Mucosa of descending colon (tissue), 3 donors: Measurements from ENCODE around the gene BMP8A. TPM values are rescaled to one million over a fixed set of nuclear protein-coding genes. Genes with fewer than 3 reads are reported as not detected.

Experiments used
- ATAC-seq: fragments of 200-7000 bp; cut with Tn5 transposase; one replicate; pipeline ENCODE4 v1.9.1; 2020; ENCODE audit warnings: mild to moderate bottlenecking, moderate library complexity
- DNase-seq, 3 donors: peaks; one replicate each; pipeline ENCODE4 v3.0.0-alpha.2; 2020
- H3K36me3 ChIP-seq: fragments of 200-600 bp; one replicate; pipeline ENCODE4 v1.8.0; 2021; ENCODE audit warnings: low read depth, mild to moderate bottlenecking
- H3K4me1 ChIP-seq: fragments of 200-600 bp; one replicate; pipeline ENCODE4 v1.8.0; 2021; ENCODE audit warnings: low read depth, mild to moderate bottlenecking
- H3K4me3 ChIP-seq: fragments of 200-600 bp; one replicate; pipeline ENCODE4 v1.8.0; 2021; ENCODE audit warnings: mild to moderate bottlenecking
- H3K9me3 ChIP-seq: fragments of 200-600 bp; one replicate; pipeline ENCODE4 v1.8.0; 2021; ENCODE audit warnings: mild to moderate bottlenecking
- intact Hi-C, 2 donors: fragments of 100-400 bp; cut with DNase I in 1 of 2; cut with micrococcal nuclease in 1 of 2; formaldehyde crosslinking; loops; one replicate each; pipeline versions ENCODE4 v1.11.0 to v1.11.1; 2022; cut with DNase I, micrococcal nuclease
- total RNA-seq, 3 donors: library from RNA; stranded (reverse); fragmentation: NEBNext Ultra II Directional in 2 of 3; extraction: Animal tissue kit (Norgen Biotek cat#: 25700) in 2 of 3; gene quantifications; one replicate each; pipeline versions ENCODE4 v1.2.1 to v1.2.4, GENCODE V29; 2021 to 2023
- TF ChIP-seq, protein P1 (sequence below): fragments of 200-600 bp; IDR thresholded peaks from one replicate; pipeline ENCODE4 v1.8.0; 2022; ENCODE audit warnings: antibody characterized with exemption, mild to moderate bottlenecking
- donor health status: DM: no; HTN: no; CAD: no; lungs with moderate emphysema.
- donor health status: DM: no; HTN: no; CAD: no.
- donor health status: DM: no; HTN: yes; CAD: no.

The BMP8A gene
- total RNA-seq, 3 donors from 2014 or later: 6.5 to 9.2 (median 8.2) TPM

DNA sequence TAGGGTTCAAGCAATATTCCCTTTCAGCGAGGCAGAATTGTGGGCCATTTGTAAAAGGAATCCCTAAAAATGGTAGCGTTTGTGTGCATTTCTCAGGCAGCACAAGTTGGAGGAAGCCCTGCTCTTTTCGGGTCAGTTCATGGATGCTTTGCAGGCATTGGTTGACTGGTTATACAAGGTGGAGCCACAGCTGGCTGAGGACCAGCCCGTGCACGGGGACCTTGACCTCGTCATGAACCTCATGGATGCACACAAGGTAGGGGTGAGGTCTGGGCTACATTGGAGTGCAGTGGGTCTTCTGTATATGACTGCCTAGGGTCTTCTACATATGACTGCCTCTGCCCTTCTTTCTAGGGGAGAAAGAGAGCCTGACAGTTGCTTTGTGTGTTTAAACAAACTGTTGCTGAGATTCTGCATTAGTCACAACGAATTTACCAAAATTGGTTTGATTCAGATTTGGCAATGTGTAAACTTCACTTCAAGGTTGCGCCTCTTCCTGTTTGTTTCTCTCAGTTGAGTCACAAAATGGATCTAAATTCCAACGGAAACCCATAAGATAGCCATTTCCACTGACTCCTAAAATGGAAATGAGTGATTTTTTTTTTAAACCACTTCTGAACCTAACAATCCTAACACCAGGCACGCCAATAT, 40.4 kb upstream of the BMP8A start:
- Histone ChIP-seq H3K9me3 (no peaks in the 10 kb centered on the region), H3K4me1 (no peaks in the 10 kb centered on the region), H3K36me3 (peaks cover 8% of the 10 kb centered on the region), H3K4me3 (no peak overlapping the region)
- intact Hi-C loops: no loop called here
- TF ChIP-seq, protein P1, sequence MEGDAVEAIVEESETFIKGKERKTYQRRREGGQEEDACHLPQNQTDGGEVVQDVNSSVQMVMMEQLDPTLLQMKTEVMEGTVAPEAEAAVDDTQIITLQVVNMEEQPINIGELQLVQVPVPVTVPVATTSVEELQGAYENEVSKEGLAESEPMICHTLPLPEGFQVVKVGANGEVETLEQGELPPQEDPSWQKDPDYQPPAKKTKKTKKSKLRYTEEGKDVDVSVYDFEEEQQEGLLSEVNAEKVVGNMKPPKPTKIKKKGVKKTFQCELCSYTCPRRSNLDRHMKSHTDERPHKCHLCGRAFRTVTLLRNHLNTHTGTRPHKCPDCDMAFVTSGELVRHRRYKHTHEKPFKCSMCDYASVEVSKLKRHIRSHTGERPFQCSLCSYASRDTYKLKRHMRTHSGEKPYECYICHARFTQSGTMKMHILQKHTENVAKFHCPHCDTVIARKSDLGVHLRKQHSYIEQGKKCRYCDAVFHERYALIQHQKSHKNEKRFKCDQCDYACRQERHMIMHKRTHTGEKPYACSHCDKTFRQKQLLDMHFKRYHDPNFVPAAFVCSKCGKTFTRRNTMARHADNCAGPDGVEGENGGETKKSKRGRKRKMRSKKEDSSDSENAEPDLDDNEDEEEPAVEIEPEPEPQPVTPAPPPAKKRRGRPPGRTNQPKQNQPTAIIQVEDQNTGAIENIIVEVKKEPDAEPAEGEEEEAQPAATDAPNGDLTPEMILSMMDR: no peak
- ATAC-seq (peak; percentile 7), DNase-seq (peak in 1 of 3 donors; percentile 27)

- intact Hi-C loops: no loop called here
- DNase-seq (no peak), ATAC-seq (no peak)
- Histone ChIP-seq H3K4me1 (no peaks in the 10 kb centered on the region), H3K36me3 (peaks cover 9% of the 10 kb centered on the region), H3K4me3 (no peak overlapping the region), H3K9me3 (no peaks in the 10 kb centered on the region)
- TF ChIP-seq, protein P1: no peak
These were observed 39.4 kb upstream of the BMP8A start for GRCh38 chr1:39452081-39452480.

GRCh38 chr1:39452540-39452939, 38.9 kb upstream of the BMP8A start:
- DNase-seq: no peak
- intact Hi-C loops: no loop called here
- H3K9me3 ChIP-seq: no peaks in the 10 kb centered on the region
- no peaks in the 10 kb centered on the region for H3K4me1 ChIP-seq
- no peak overlapping the region for H3K4me3 ChIP-seq
- TF ChIP-seq, protein P1: no peak
- no peak for ATAC-seq
- H3K36me3 ChIP-seq: peaks cover 12% of the 10 kb centered on the region

DNA sequence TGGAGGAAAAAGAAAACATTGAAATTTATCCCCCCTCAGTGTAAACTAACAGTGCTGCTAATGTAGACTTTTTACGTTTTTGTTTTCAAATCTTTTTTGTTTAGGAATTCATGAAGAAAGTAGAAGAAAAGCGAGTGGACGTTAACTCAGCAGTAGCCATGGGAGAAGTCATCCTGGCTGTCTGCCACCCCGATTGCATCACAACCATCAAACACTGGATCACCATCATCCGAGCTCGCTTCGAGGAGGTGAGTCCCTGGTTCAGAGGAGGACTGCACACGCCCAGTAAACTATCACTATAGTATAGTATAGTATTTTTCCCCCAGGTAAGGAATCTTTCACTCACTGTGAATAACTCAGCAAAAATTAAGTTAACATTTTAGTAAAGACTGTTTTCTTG, 37.8 kb upstream of the BMP8A start:
- peaks cover 12% of the 10 kb centered on the region for H3K36me3 ChIP-seq
- H3K4me3 ChIP-seq: no peak overlapping the region
- DNase-seq (peak in 2 of 3 donors; percentile 36 to 40), ATAC-seq (no peak)
- intact Hi-C loops: no loop called here
- H3K9me3 ChIP-seq: no peaks in the 10 kb centered on the region
- H3K4me1 ChIP-seq: no peaks in the 10 kb centered on the region
- TF ChIP-seq, protein P1: no peak

DNA sequence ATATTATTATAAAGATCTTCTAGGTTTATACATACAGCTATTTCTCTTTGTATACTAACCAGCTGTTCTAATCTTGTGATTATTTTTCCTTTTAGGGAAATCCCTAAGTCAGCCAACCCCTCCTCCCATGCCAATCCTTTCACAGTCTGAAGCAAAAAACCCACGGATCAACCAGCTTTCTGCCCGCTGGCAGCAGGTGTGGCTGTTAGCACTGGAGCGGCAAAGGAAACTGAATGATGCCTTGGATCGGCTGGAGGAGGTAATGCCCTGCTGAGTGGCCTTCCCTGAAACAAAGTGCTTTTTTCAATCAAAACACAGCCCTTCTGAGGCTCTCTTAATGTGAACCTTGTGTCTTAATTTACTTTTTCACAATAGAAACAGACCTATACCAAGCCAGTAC, 32.4 kb upstream of the BMP8A start:
- intact Hi-C loops: no loop called here
- H3K4me3 ChIP-seq: no peak overlapping the region
- ATAC-seq (no peak), DNase-seq (no peak)
- H3K4me1 ChIP-seq: no peaks in the 10 kb centered on the region
- TF ChIP-seq, protein P1: no peak
- H3K36me3 ChIP-seq: peaks cover 22% of the 10 kb centered on the region
- H3K9me3 ChIP-seq: no peaks in the 10 kb centered on the region

DNA sequence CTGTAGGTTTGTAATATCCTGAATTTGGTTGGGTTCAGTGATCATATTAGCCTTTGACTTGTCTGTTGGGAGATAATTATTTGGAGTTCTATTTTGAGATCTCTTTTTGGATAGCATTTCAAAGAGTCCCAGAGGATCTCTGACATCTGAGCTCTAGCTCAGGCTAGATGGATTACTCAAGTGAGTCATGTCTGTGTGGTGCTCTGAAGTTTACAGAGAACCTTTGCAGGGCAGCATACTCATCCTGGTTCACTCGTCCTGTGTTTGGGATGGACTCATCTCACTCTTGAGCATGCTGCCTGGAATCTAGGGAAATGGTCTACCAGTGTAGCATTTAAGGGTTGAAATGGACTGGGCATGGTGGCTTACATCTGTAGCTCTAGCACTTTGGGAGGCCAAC, 29.4 kb upstream of the BMP8A start:
- Histone ChIP-seq H3K36me3 (peaks cover 13% of the 10 kb centered on the region), H3K9me3 (no peaks in the 10 kb centered on the region), H3K4me3 (no peak overlapping the region), H3K4me1 (no peaks in the 10 kb centered on the region)
- intact Hi-C loops: no loop called here
- TF ChIP-seq, protein P1: no peak
- no peak for ATAC-seq
- no peak for DNase-seq
